Cardiac muscle cell (in vitro differentiated cells and primary cell): Measurements from ENCODE around the gene RREB1. TPM values are rescaled to one million over a fixed set of nuclear protein-coding genes. Genes with fewer than 3 reads are reported as not detected.

ENCODE experiments used
- DNase-seq, 2 donors: peaks; one replicate each; pipeline versions ENCODE4 v3.0.0 to v3.0.0-alpha.2; 2010 to 2017; ENCODE audit warnings: low read depth in 1 of 2, low spot score in 1 of 2
- H3K27ac ChIP-seq: fragments of 200-600 bp; sonication (generic); 2 replicates; pipeline ENCODE4 v1.5.1; 2016
- H3K27me3 ChIP-seq: fragments of 200-600 bp; sonication (generic); 2 replicates; pipeline ENCODE4 v1.6.0; 2016; ENCODE audit warnings: control low read depth
- H3K36me3 ChIP-seq: fragments of 200-600 bp; sonication (generic); 2 replicates; pipeline ENCODE4 v1.5.1; 2016; ENCODE audit warnings: control low read depth
- H3K4me1 ChIP-seq: fragments of 200-600 bp; sonication (generic); 2 replicates; pipeline ENCODE4 v1.8.1; 2017; ENCODE audit warnings: low read depth, mild to moderate bottlenecking, mixed run types
- H3K4me3 ChIP-seq: fragments of 200-600 bp; sonication (generic); 2 replicates; pipeline ENCODE4 v1.5.1; 2016; ENCODE audit warnings: mild to moderate bottlenecking
- H3K9me3 ChIP-seq: fragments of 200-600 bp; sonication (generic); 2 replicates; pipeline ENCODE4 v1.5.1; 2017; ENCODE audit warnings: low read depth, mild to moderate bottlenecking, control low read depth
- CTCF ChIP-seq: IDR thresholded peaks from 2 replicates; pipeline ENCODE4 v1.5.1; 2012; ENCODE audit warnings: low read depth, mild to moderate bottlenecking, low read length
- polyA plus RNA-seq: library from polyadenylated mRNA; unstranded; fragments of >200 nt; fragmentation: Nextera tagmentation; extraction: Ambion mirVana; gene quantifications from 2 replicates; pipeline ENCODE4 v1.2.1, GENCODE V29; 2016
- total RNA-seq: library from RNA; depleted of rRNA; stranded (reverse); fragments of >200 nt; gene quantifications from 2 replicates; pipeline ENCODE4 v1.2.3, GENCODE V29; 2016

The RREB1 gene
- total and polyA plus RNA-seq, 2 experiments from 2014 or later: 15.4 to 55.3 TPM

- no peak for DNase-seq
- TF ChIP-seq CTCF: no peak
- H3K4me1 ChIP-seq: no peaks in the 10 kb centered on the region
- no peaks in the 10 kb centered on the region for H3K27me3 ChIP-seq
- peaks cover 13% of the 10 kb centered on the region for H3K36me3 ChIP-seq
- H3K4me3 ChIP-seq: no peak overlapping the region
- H3K9me3 ChIP-seq: no peaks in the 10 kb centered on the region
- H3K27ac ChIP-seq: no peak overlapping the region
Observed at GRCh38 chr6:7201732-7202541, 94.2 kb downstream of the RREB1 start.

GRCh38 chr6:7202950-7203349, 95.2 kb downstream of the RREB1 start:
- peaks cover 13% of the 10 kb centered on the region for H3K36me3 ChIP-seq
- no peak overlapping the region for H3K4me3 ChIP-seq
- no peak for TF ChIP-seq CTCF
- H3K27me3 ChIP-seq: no peaks in the 10 kb centered on the region
- H3K4me1 ChIP-seq: no peaks in the 10 kb centered on the region
- no peak for DNase-seq
- H3K9me3 ChIP-seq: no peaks in the 10 kb centered on the region
- H3K27ac ChIP-seq: no peak overlapping the region

GRCh38 chr6:7203939-7204338, 96.2 kb downstream of the RREB1 start:
- Histone ChIP-seq H3K4me3 (no peak overlapping the region), H3K27me3 (no peaks in the 10 kb centered on the region), H3K4me1 (no peaks in the 10 kb centered on the region), H3K9me3 (no peaks in the 10 kb centered on the region), H3K36me3 (peaks cover 13% of the 10 kb centered on the region), H3K27ac (no peak overlapping the region)
- no peak for TF ChIP-seq CTCF
- no peak for DNase-seq

- no peaks in the 10 kb centered on the region for H3K9me3 ChIP-seq
- peaks cover 13% of the 10 kb centered on the region for H3K36me3 ChIP-seq
- no peak for TF ChIP-seq CTCF
- no peaks in the 10 kb centered on the region for H3K27me3 ChIP-seq
- no peak overlapping the region for H3K4me3 ChIP-seq
- no peaks in the 10 kb centered on the region for H3K4me1 ChIP-seq
- H3K27ac ChIP-seq: no peak overlapping the region
- DNase-seq: peak in 1 of 2 donors; percentile 25
Observed at GRCh38 chr6:7204726-7205125, 97.0 kb downstream of the RREB1 start.

- Histone ChIP-seq H3K36me3 (peaks cover 24% of the 10 kb centered on the region), H3K27ac (no peak overlapping the region), H3K9me3 (no peaks in the 10 kb centered on the region), H3K4me3 (no peak overlapping the region), H3K27me3 (no peaks in the 10 kb centered on the region), H3K4me1 (no peaks in the 10 kb centered on the region)
- TF ChIP-seq CTCF: no peak
- DNase-seq: no peak
Observed at GRCh38 chr6:7207720-7208119, 100.0 kb downstream of the RREB1 start.
